HepG2 (cell line): Measurements from ENCODE around the gene MAVS. TPM values are rescaled to one million over a fixed set of nuclear protein-coding genes. Genes with fewer than 3 reads are reported as not detected.

ENCODE experiments used
- CBFB ChIP-seq: sonication (generic); formaldehyde crosslinking; IDR thresholded peaks from 2 replicates; pipeline ENCODE4 v1.4.0; 2020; ENCODE audit warnings: missing genetic modification reagents
- HINFP ChIP-seq: sonication (generic); formaldehyde crosslinking; IDR thresholded peaks from 2 replicates; pipeline ENCODE4 v1.4.0; 2020; ENCODE audit warnings: low read depth, mild to moderate bottlenecking, missing genetic modification reagents
- HOMEZ ChIP-seq: IDR thresholded peaks from 2 replicates; pipeline ENCODE4 v1.6.1; 2016; ENCODE audit warnings: low read depth
- HOXA3 ChIP-seq: sonication (generic); formaldehyde crosslinking; IDR thresholded peaks from 2 replicates; pipeline ENCODE4 v1.5.0; 2020; ENCODE audit warnings: missing genetic modification reagents
- MEIS1 ChIP-seq: sonication (generic); formaldehyde crosslinking; IDR thresholded peaks from 2 replicates; pipeline ENCODE4 v1.9.0; 2021; ENCODE audit warnings: mild to moderate bottlenecking, missing genetic modification reagents, moderate library complexity, borderline replicate concordance
- NFE2L1 ChIP-seq: sonication (generic); formaldehyde crosslinking; IDR thresholded peaks from 2 replicates; pipeline ENCODE4 v1.4.0; 2020; ENCODE audit warnings: missing genetic modification reagents, mild to moderate bottlenecking, borderline replicate concordance
- RBAK ChIP-seq: sonication (generic); formaldehyde crosslinking; IDR thresholded peaks from 2 replicates; pipeline ENCODE4 v1.5.1; 2020; ENCODE audit warnings: mild to moderate bottlenecking, missing genetic modification reagents
- SOX6 ChIP-seq, 2 experiments: fragments of 450-650 bp in 1 of 2; sonication (generic) in 1 of 2; formaldehyde crosslinking in 1 of 2; IDR thresholded peaks; 2 replicates each; pipeline versions ENCODE4 v1.4.0 to v1.6.1; 2017 to 2020; ENCODE audit warnings: antibody characterized with exemption in 1 of 2, mild to moderate bottlenecking in 1 of 2, missing genetic modification reagents in 1 of 2
- TP53 ChIP-seq: sonication (generic); formaldehyde crosslinking; conservative IDR thresholded peaks from 2 replicates; pipeline ENCODE4 v1.4.0; 2020; ENCODE audit warnings: missing genetic modification reagents
- ZBTB2 ChIP-seq: sonication (generic); formaldehyde crosslinking; IDR thresholded peaks from 2 replicates; pipeline ENCODE4 v1.8.0; 2022; ENCODE audit warnings: low read depth, missing genetic modification reagents
- ZFY ChIP-seq: sonication (generic); formaldehyde crosslinking; IDR thresholded peaks from 2 replicates; pipeline ENCODE4 v1.4.0; 2020; ENCODE audit warnings: missing genetic modification reagents
- ZNF337 ChIP-seq: sonication (generic); formaldehyde crosslinking; IDR thresholded peaks from 2 replicates; pipeline ENCODE4 v1.5.1; 2020; ENCODE audit warnings: missing genetic modification reagents, low read depth, mild to moderate bottlenecking, borderline replicate concordance
- ZNF407 ChIP-seq: sonication (generic); formaldehyde crosslinking; IDR thresholded peaks from one replicate; pipeline ENCODE4 v1.5.1; 2020; ENCODE audit warnings: mild to moderate bottlenecking, missing genetic modification reagents; ENCODE audit errors: not compliant biosample characterization
- ZNF570 ChIP-seq: sonication (generic); formaldehyde crosslinking; IDR thresholded peaks from 2 replicates; pipeline ENCODE4 v1.4.0; 2020; ENCODE audit warnings: mild to moderate bottlenecking, missing genetic modification reagents, borderline replicate concordance
- ZNF629 ChIP-seq: sonication (generic); formaldehyde crosslinking; conservative IDR thresholded peaks from 2 replicates; pipeline ENCODE4 v1.5.0; 2020; ENCODE audit warnings: missing genetic modification reagents
- ZNF709 ChIP-seq: sonication (generic); formaldehyde crosslinking; IDR thresholded peaks from 2 replicates; pipeline ENCODE4 v1.5.0; 2020; ENCODE audit warnings: mild to moderate bottlenecking, missing genetic modification reagents
- ZNF713 ChIP-seq: sonication (generic); formaldehyde crosslinking; IDR thresholded peaks from 2 replicates; pipeline ENCODE4 v1.4.0; 2020; ENCODE audit warnings: mild to moderate bottlenecking, missing genetic modification reagents
- ZNF879 ChIP-seq: sonication (generic); formaldehyde crosslinking; IDR thresholded peaks from 2 replicates; pipeline ENCODE4 v1.8.1; 2023; ENCODE audit warnings: missing genetic modification reagents
- polyA plus RNA-seq, 8 experiments: library from polyadenylated mRNA; depleted of rRNA in 3 of 8; stranded (reverse) in 7 of 8; unstranded in 1 of 8; fragments of >200 nt; fragmentation: Illumina TruSeq in 4 of 8; extraction: Trizol in 4 of 8; gene quantifications; 2 replicates each; pipeline versions ENCODE4 v1.2.1 to v1.2.3, GENCODE V29; 2011 to 2016; ENCODE audit warnings: low read depth in 4 of 8, missing spikeins in 1 of 8, mixed read lengths in 1 of 8; ENCODE audit not compliant: insufficient read depth in 1 of 8
- total RNA-seq, 5 experiments: library from RNA; depleted of rRNA; stranded (reverse); fragments of >200 nt; fragmentation: Illumina TruSeq; extraction: Trizol; gene quantifications; 2 replicates each; pipeline ENCODE4 v1.2.3, GENCODE V29; 2016; ENCODE audit warnings: low read depth in 1 of 5

Gene MAVS
- total and polyA plus RNA-seq, 2 of the 13 experiments (the other 11 are each of a cell fraction or from before 2014, with no cell fraction given): 27.3 to 36.6 TPM

- no peak for TF ChIP-seq ZNF407 (CRISPR knock-in tag)
- TF ChIP-seq ZNF713 (CRISPR knock-in tag): no peak
- peak; percentile 85; the same call in 1 of the 2 replicates for TF ChIP-seq NFE2L1 (CRISPR knock-in tag)
- no peak for TF ChIP-seq ZBTB2 (CRISPR knock-in tag)
- TF ChIP-seq RBAK: no peak
- TF ChIP-seq ZFY (CRISPR knock-in tag): peak; percentile 30; the same call in 1 of the 2 replicates
- TF ChIP-seq CBFB (CRISPR knock-in tag): no peak
- TF ChIP-seq SOX6 (IDR thresholded peaks at IDR 0.05): no peak
- no peak for TF ChIP-seq SOX6 (CRISPR knock-in tag; IDR thresholded peaks at IDR 0.05)
- no peak for TF ChIP-seq ZNF570
- TF ChIP-seq TP53: no peak
- TF ChIP-seq ZNF337 (CRISPR knock-in tag): no peak
- TF ChIP-seq ZNF629 (CRISPR knock-in tag): no peak
- TF ChIP-seq MEIS1 (CRISPR knock-in tag): no peak
- no peak for TF ChIP-seq HINFP (CRISPR knock-in tag)
- TF ChIP-seq ZNF879 (CRISPR knock-in tag): no peak
- peak; percentile 57; the same call in 1 of the 2 replicates for TF ChIP-seq HOXA3 (CRISPR knock-in tag)
- TF ChIP-seq HOMEZ (CRISPR knock-in tag): peak; percentile 43; the same call in 1 of the 2 replicates
- no peak for TF ChIP-seq ZNF709 (CRISPR knock-in tag)
These were observed 3.1 kb upstream of the MAVS start (continued) for GRCh38 chr20:3843490-3843889.
